Hepatocyte (in vitro differentiated cells): ENCODE results near the gene DHTKD1.

ENCODE experiments used
- CTCF ChIP-seq: fragments of 200-600 bp; sonication (generic); IDR thresholded peaks from 2 replicates; pipeline ENCODE4 v1.5.1; 2016; ENCODE audit warnings: antibody characterized with exemption, mild to moderate bottlenecking; ENCODE audit not compliant: poor library complexity
- EZH2phosphoT487 ChIP-seq: fragments of 200-600 bp; sonication (generic); IDR thresholded peaks from one replicate; pipeline ENCODE4 v1.6.1; 2018; ENCODE audit warnings: antibody characterized with exemption, mild to moderate bottlenecking, low read depth, moderate library complexity; ENCODE audit not compliant: unreplicated experiment, severe bottlenecking

GRCh38 chr10:12031404-12031803, 37.4 kb upstream of the DHTKD1 start:
- no peak for TF ChIP-seq CTCF
- TF ChIP-seq EZH2phosphoT487, result no peak
